HG03460 (cell line): Measurements from ENCODE around the gene FBXW8.

Source experiments
- ATAC-seq: cut with Tn5 transposase; IDR thresholded peaks from one replicate; pipeline ENCODE4 v1.9.1; 2021; ENCODE audit not compliant: unreplicated experiment

Gene FBXW8

GRCh38 chr12:117036547-117036946 is 125.8 kb downstream of the FBXW8 start:
- ATAC-seq, result no peak

GRCh38 chr12:117037289-117038022 is 126.7 kb downstream of the FBXW8 start:
- no peak for ATAC-seq

- no peak for ATAC-seq
Observed at GRCh38 chr12:117038023-117038680, 127.4 kb downstream of the FBXW8 start.

- no peak for ATAC-seq
Observed at GRCh38 chr12:117038919-117039318, 128.2 kb downstream of the FBXW8 start.

- ATAC-seq, result no peak
Observed at GRCh38 chr12:117039891-117040309, 129.2 kb downstream of the FBXW8 start.

- no peak for ATAC-seq
Observed at GRCh38 chr12:117040496-117040895, 129.7 kb downstream of the FBXW8 start.

GRCh38 chr12:117041798-117042170 is 131.0 kb downstream of the FBXW8 start:
- ATAC-seq, result no peak

GRCh38 chr12:117042171-117042842 is 131.6 kb downstream of the FBXW8 start:
- ATAC-seq, result no peak

- no peak for ATAC-seq
Observed at GRCh38 chr12:117042862-117043261, 132.1 kb downstream of the FBXW8 start.

- ATAC-seq, result no peak
Observed at GRCh38 chr12:117044311-117044710, 133.6 kb downstream of the FBXW8 start.

GRCh38 chr12:117044790-117045159 is 134.0 kb downstream of the FBXW8 start:
- no peak for ATAC-seq

- no peak for ATAC-seq
Observed at GRCh38 chr12:117045160-117046010, 134.6 kb downstream of the FBXW8 start.

- ATAC-seq, result no peak
Observed at GRCh38 chr12:117046011-117046369, 135.2 kb downstream of the FBXW8 start.

- ATAC-seq, result no peak
Observed at GRCh38 chr12:117046425-117046824, 135.7 kb downstream of the FBXW8 start.

- no peak for ATAC-seq
Observed at GRCh38 chr12:117046861-117047530, 136.2 kb downstream of the FBXW8 start.

- ATAC-seq, result no peak
Observed at GRCh38 chr12:117047810-117048584, 137.2 kb downstream of the FBXW8 start.

- no peak for ATAC-seq
Observed at GRCh38 chr12:117048585-117048904, 137.8 kb downstream of the FBXW8 start.

GRCh38 chr12:117049295-117049694 is 138.5 kb downstream of the FBXW8 start:
- ATAC-seq, result no peak

GRCh38 chr12:117050060-117050459 is 139.3 kb downstream of the FBXW8 start:
- no peak for ATAC-seq

- ATAC-seq, result no peak
Observed at GRCh38 chr12:117051380-117051779, 140.6 kb downstream of the FBXW8 start.
